GM19025 (cell line): ENCODE data around the gene LINC00237.
A peak's percentile ranks its signal among the peaks of the same experiment; 100 is the strongest.

Source experiments
- ATAC-seq: cut with Tn5 transposase; IDR thresholded peaks from one replicate; pipeline ENCODE4 v1.9.1; 2021; ENCODE audit warnings: mild to moderate bottlenecking, low read depth, moderate library complexity; ENCODE audit not compliant: unreplicated experiment

The LINC00237 gene

GRCh38 chr20:21125849-21126580, 19.9 kb upstream of the LINC00237 start, which contains the start of gene KIZ:
TSS of gene KIZ (plus strand) at chr20:21126082. CDS start at chr20:21126116, 34 bp downstream.
- peak; percentile 98 for ATAC-seq

- peak; percentile 9 for ATAC-seq
These were observed 19.1 kb upstream of the LINC00237 start for GRCh38 chr20:21125072-21125848.

GRCh38 chr20:21124190-21124589, 18.0 kb upstream of the LINC00237 start:
- ATAC-seq: no peak

GRCh38 chr20:21118782-21119181, 12.6 kb upstream of the LINC00237 start:
- ATAC-seq: no peak

- ATAC-seq: no peak
These were observed 12.0 kb upstream of the LINC00237 start for GRCh38 chr20:21118138-21118537.

- ATAC-seq: no peak
These were observed 11.4 kb upstream of the LINC00237 start for GRCh38 chr20:21117521-21117920.

- no peak for ATAC-seq
These were observed 8.4 kb upstream of the LINC00237 start for GRCh38 chr20:21114584-21114983.

- ATAC-seq: no peak
These were observed 7.5 kb upstream of the LINC00237 start for GRCh38 chr20:21113697-21114096.

GRCh38 chr20:21111416-21111815, 5.3 kb upstream of the LINC00237 start:
- ATAC-seq: no peak

GRCh38 chr20:21110811-21111210, 4.7 kb upstream of the LINC00237 start:
- no peak for ATAC-seq

GRCh38 chr20:21109144-21109543, 3.0 kb upstream of the LINC00237 start:
- ATAC-seq: no peak

- ATAC-seq: no peak
These were observed 558 bp downstream of the LINC00237 start for GRCh38 chr20:21105429-21106170.

- ATAC-seq: no peak
These were observed 1.2 kb downstream of the LINC00237 start for GRCh38 chr20:21104921-21105320.

GRCh38 chr20:21104466-21104761, 1.7 kb downstream of the LINC00237 start:
- no peak for ATAC-seq

GRCh38 chr20:21103582-21104465, 2.3 kb downstream of the LINC00237 start:
- ATAC-seq: no peak

GRCh38 chr20:21102603-21103311, 3.4 kb downstream of the LINC00237 start:
- ATAC-seq: peak; percentile 43

GRCh38 chr20:21101932-21102575, 4.1 kb downstream of the LINC00237 start:
- ATAC-seq: no peak

- ATAC-seq: no peak
These were observed 4.7 kb downstream of the LINC00237 start for GRCh38 chr20:21101453-21101931.
